Endothelial cell of umbilical vein (primary cell): ENCODE measurements around the gene TTC34. TPM values are rescaled to one million over a fixed set of nuclear protein-coding genes. Genes with fewer than 3 reads are reported as not detected.

Source experiments
- BruUV-seq: library from RNA; stranded (reverse); fragments of 400-500 nt; replicated peaks from 2 replicates; lab custom pipeline; 2021; lab: Mats Ljungman, UMichigan
- CTCF ChIA-PET: fragments of 300-600, 350-600 bp; sonication (Branson Sonifier 250); formaldehyde crosslinking; loops from one replicate; lab custom pipeline; 2021; ENCODE audit warnings: antibody characterized with exemption, inconsistent platforms; lab: Charles Lee
- POLR2A ChIA-PET: fragments of 300-600, 350-600 bp; sonication (Branson Sonifier 250); formaldehyde crosslinking; loops from one replicate; lab custom pipeline; 2021; ENCODE audit warnings: antibody characterized with exemption, inconsistent platforms; lab: Charles Lee
- DNase-seq: peaks from one replicate; pipeline ENCODE4 v3.0.0-alpha.2; 2011; ENCODE audit warnings: low read depth, low spot score
- FAIRE-seq: peaks from 2 replicates; lab custom pipeline; 2011; peaks lifted over from hg19 to GRCh38; lab: Jason Lieb, UNC
- H2AFZ ChIP-seq: 2 replicates; pipeline ENCODE4 v1.6.0; 2012; ENCODE audit warnings: low read depth, low read length, control low read depth, inconsistent platforms
- H3K27ac ChIP-seq: 2 replicates; pipeline ENCODE4 v1.5.1; 2011; ENCODE audit warnings: low read depth, mild to moderate bottlenecking, control low read depth, low read length, moderate library complexity; ENCODE audit not compliant: insufficient read depth
- H3K27me3 ChIP-seq, 2 experiments: 2 replicates each; pipeline versions ENCODE4 v1.6.0 to v1.6.1; 2011; ENCODE audit warnings: low read length in 2 of 2, mixed read lengths in 1 of 2; ENCODE audit not compliant: control insufficient read depth in 2 of 2, insufficient read depth in 2 of 2
- H3K36me3 ChIP-seq, 2 experiments: 2 replicates in 1 of 2; 3 replicates in 1 of 2; pipeline ENCODE4 v1.5.1; 2011; ENCODE audit warnings: low read length in 2 of 2, mild to moderate bottlenecking in 1 of 2, moderate library complexity in 1 of 2; ENCODE audit not compliant: control insufficient read depth in 2 of 2, insufficient read depth in 2 of 2; ENCODE audit errors: extremely low read depth in 1 of 2
- H3K4me1 ChIP-seq: 3 replicates; pipeline ENCODE4 v1.5.1; 2011; ENCODE audit warnings: mild to moderate bottlenecking, low read length; ENCODE audit not compliant: control insufficient read depth, insufficient read depth; ENCODE audit errors: extremely low read depth
- H3K4me2 ChIP-seq: 2 replicates; pipeline ENCODE4 v1.6.1; 2011; ENCODE audit warnings: low read length, control low read depth, mixed read lengths; ENCODE audit not compliant: insufficient read depth
- H3K4me3 ChIP-seq, 3 experiments: fragments of 200-600 bp in 1 of 3; sonication (generic), shearing (Covaris generic) in 1 of 3; replicated peaks in 1 of 3; 2 replicates each; pipeline ENCODE4 v1.5.1; 2011 to 2016; ENCODE audit warnings: control low read depth in 3 of 3, low read length in 3 of 3, mild to moderate bottlenecking in 2 of 3, inconsistent platforms in 1 of 3, low read depth in 1 of 3, moderate library complexity in 1 of 3; ENCODE audit not compliant: insufficient read depth in 1 of 3
- H3K79me2 ChIP-seq: 2 replicates; pipeline ENCODE4 v1.6.0; 2012; ENCODE audit warnings: low read length, inconsistent platforms; ENCODE audit not compliant: control insufficient read depth, insufficient read depth
- H3K9ac ChIP-seq: replicated peaks from 2 replicates; pipeline ENCODE3; 2011; ENCODE audit warnings: low read length, control low read depth; ENCODE audit not compliant: insufficient read depth; ENCODE audit errors: extremely low read depth
- H3K9me1 ChIP-seq: replicated peaks from 3 replicates; pipeline ENCODE4 v1.6.0; 2011; ENCODE audit warnings: mild to moderate bottlenecking, low read length; ENCODE audit not compliant: control insufficient read depth, insufficient read depth; ENCODE audit errors: extremely low read depth
- H3K9me3 ChIP-seq: replicated peaks from 2 replicates; pipeline ENCODE4 v1.5.1; 2012; ENCODE audit warnings: low read length, inconsistent platforms; ENCODE audit not compliant: control insufficient read depth, insufficient read depth
- H4K20me1 ChIP-seq: replicated peaks from 2 replicates; pipeline ENCODE3; 2011; ENCODE audit warnings: mild to moderate bottlenecking, low read length; ENCODE audit not compliant: control insufficient read depth, insufficient read depth; ENCODE audit errors: extremely low read depth
- CTCF ChIP-seq, 2 donors: IDR thresholded peaks; 1 replicate in 1 of 2; 2 replicates in 1 of 2; pipeline ENCODE4 v1.5.1; 2011; ENCODE audit warnings: low read length in 2 of 2, mild to moderate bottlenecking in 2 of 2, moderate library complexity in 2 of 2, control low read depth in 1 of 2, inconsistent platforms in 1 of 2, low read depth in 1 of 2; ENCODE audit not compliant: insufficient read depth in 1 of 2; ENCODE audit errors: extremely low read depth in 1 of 2
- EZH2 ChIP-seq: IDR thresholded peaks from 2 replicates; pipeline ENCODE4 v1.6.1; 2012; ENCODE audit warnings: borderline replicate concordance, low read depth, mild to moderate bottlenecking, moderate library complexity, low read length, inconsistent platforms; ENCODE audit not compliant: severe bottlenecking
- FOS ChIP-seq: IDR thresholded peaks from 2 replicates; pipeline ENCODE4 v1.6.1; 2011; ENCODE audit warnings: mild to moderate bottlenecking, low read length, moderate library complexity, borderline replicate concordance; ENCODE audit not compliant: insufficient read depth
- GATA2 ChIP-seq: IDR thresholded peaks from 2 replicates; pipeline ENCODE4 v1.7.0; 2011; ENCODE audit warnings: low read depth, mild to moderate bottlenecking, moderate library complexity, mixed read lengths, low read length; ENCODE audit not compliant: insufficient read length, insufficient read depth
- POLR2AphosphoS5 ChIP-seq: IDR thresholded peaks from 2 replicates; pipeline ENCODE4 v1.6.1; 2012; ENCODE audit warnings: low read depth, mild to moderate bottlenecking, control low read depth, low read length, moderate library complexity; ENCODE audit not compliant: insufficient read depth
- dilution Hi-C: fragments of 300-500 bp; cut with MboI; formaldehyde crosslinking; loops from one replicate; pipeline ENCODE4 v1.15.0; 2019; ENCODE audit warnings: low sequenced_read_pairs; ENCODE audit not compliant: extremely low pct_ligation_motif_present
- intact Hi-C: fragments of 100-400 bp; cut with micrococcal nuclease; formaldehyde crosslinking; loops from one replicate; pipeline ENCODE4 v1.10.0; 2022
- polyA plus RNA-seq, 4 experiments: library from polyadenylated mRNA; depleted of rRNA in 3 of 4; stranded (reverse) in 3 of 4; unstranded in 1 of 4; fragments of >200 nt; gene quantifications; 2 replicates each; pipeline versions ENCODE4 v1.2.1 to v1.2.3, GENCODE V29; 2011 to 2012; ENCODE audit warnings: missing spikeins in 1 of 4
- total RNA-seq: library from RNA; stranded (reverse); gene quantifications from 2 replicates; pipeline ENCODE4 v1.2.3, GENCODE V29; 2021
- TF ChIP-seq, protein P1 (sequence below): IDR thresholded peaks from 2 replicates; pipeline ENCODE4 v1.6.1; 2011; ENCODE audit not compliant: insufficient read depth, insufficient read length

Gene TTC34
- total and polyA plus RNA-seq, 2 donors (not counting 3 experiments of a cell fraction or from before 2014, with no cell fraction given), result 0.08 to 0.77 TPM

- Histone ChIP-seq H3K27ac (no peak overlapping the region), H3K4me2 (no peak overlapping the region), H3K9ac (no peak overlapping the region), H4K20me1 (no peaks in the 10 kb centered on the region), H3K36me3 (no peaks in the 10 kb centered on the region), H2AFZ (no peak overlapping the region), H3K27me3 (no peaks in the 10 kb centered on the region), H3K9me1 (no peaks in the 10 kb centered on the region), H3K4me1 (no peaks in the 10 kb centered on the region), H3K9me3 (no peaks in the 10 kb centered on the region), H3K79me2 (no peaks in the 10 kb centered on the region), H3K4me3 (no peak overlapping the region)
- no peak for DNase-seq
- intact Hi-C loops (no loop called here), dilution Hi-C loops (no loop called here)
- no TSS peak for BruUV-seq
- no peak for TF ChIP-seq CTCF (IDR thresholded peaks at IDR 0.05; ENCODE audit: extremely low read depth in 1 of 2, insufficient read depth in 1 of 2, low read depth in 1 of 2, low read length in 2 of 2)
- no peak for TF ChIP-seq GATA2
- TF ChIP-seq FOS, result no peak
- no peak for TF ChIP-seq EZH2
- TF ChIP-seq, protein P1, sequence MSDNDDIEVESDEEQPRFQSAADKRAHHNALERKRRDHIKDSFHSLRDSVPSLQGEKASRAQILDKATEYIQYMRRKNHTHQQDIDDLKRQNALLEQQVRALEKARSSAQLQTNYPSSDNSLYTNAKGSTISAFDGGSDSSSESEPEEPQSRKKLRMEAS, result no peak
- TF ChIP-seq POLR2AphosphoS5, result no peak
- ChIA-PET POLR2A (no interaction called here), CTCF (no interaction called here)
- no peak for FAIRE-seq
These were observed 192.0 kb downstream of the TTC34 start for GRCh38 chr1:2609319-2610035.
